Measurements from ENCODE around the gene IQGAP2.

The IQGAP2 gene

GRCh38 chr5:76709762-76710161 is 306.7 kb downstream of the IQGAP2 start:
- ChIA-PET POLR2A (no interaction called here), CTCF (interaction anchor here (0.7 to 2.7 kb wide), 2 partner anchors 65 to 296 kb away, joined by 3 to 13 read pairs; no protein-coding TSS in a partner anchor)
- no peaks in the 10 kb centered on the region for H3K9me3 ChIP-seq (ENCODE audit: control insufficient read depth, insufficient read depth, low read depth, low read length)
- H3K4me3 ChIP-seq (ENCODE audit: low read depth, low read length) = no peak overlapping the region
- H3K36me3 ChIP-seq (ENCODE audit: control insufficient read depth in 2 of 2, insufficient read depth in 1 of 2, low read length in 2 of 2) = no peaks in the 10 kb centered on the region
- peaks cover 10% of the 10 kb centered on the region; the same call in 1 of the 2 replicates for H3K4me1 ChIP-seq (ENCODE audit: control insufficient read depth, insufficient read depth, low read length)
- H3K27ac ChIP-seq (ENCODE audit: extremely low read depth, low read depth, low read length) = no peak overlapping the region
- TF ChIP-seq CTCF (tag by site-specific recombination; IDR thresholded peaks at IDR 0.05) (no peak), ZNF292 (tag by site-specific recombination; IDR thresholded peaks at IDR 0.05; ENCODE audit: borderline replicate concordance, low read depth) (no peak), KLF8 (tag by site-specific recombination; IDR thresholded peaks at IDR 0.05) (peak; percentile 57; the same call in 1 of the 2 replicates), ZNF704 (tag by site-specific recombination; IDR thresholded peaks at IDR 0.05) (no peak), ZNF362 (tag by site-specific recombination; IDR thresholded peaks at IDR 0.05) (0 out of 2 replicates have a peak, but pooled peaks have one; percentile 12), ZBTB21 (tag by site-specific recombination; IDR thresholded peaks at IDR 0.05) (peak; percentile 53; the same call in 1 of the 2 replicates), HOXD13 (CRISPR knock-in tag; IDR thresholded peaks at IDR 0.05; ENCODE audit: borderline replicate concordance) (peak; percentile 72; the same call in 1 of the 2 replicates), ZNF350 (tag by site-specific recombination; IDR thresholded peaks at IDR 0.05) (no peak), ZNF18 (tag by site-specific recombination; IDR thresholded peaks at IDR 0.05) (0 out of 2 replicates have a peak, but pooled peaks have one; percentile 30), RBAK (tag by site-specific recombination; IDR thresholded peaks at IDR 0.05) (no peak), ZNF426 (tag by site-specific recombination; IDR thresholded peaks at IDR 0.05) (no peak), ZNF112 (tag by site-specific recombination; IDR thresholded peaks at IDR 0.05) (no peak), ZBTB11 (tag by site-specific recombination; conservative IDR thresholded peaks at IDR 0.05; ENCODE audit: low read depth) (no peak), GLI2 (tag by site-specific recombination; IDR thresholded peaks at IDR 0.05; ENCODE audit: borderline replicate concordance, low read depth) (peak; percentile 82; the same call in 1 of the 2 replicates), FEZF1 (tag by site-specific recombination; IDR thresholded peaks at IDR 0.05) (peak; percentile 69), ZNF184 (tag by site-specific recombination; IDR thresholded peaks at IDR 0.05) (no peak), ZNF133 (tag by site-specific recombination; IDR thresholded peaks at IDR 0.05) (no peak), ZEB2 (tag by site-specific recombination; IDR thresholded peaks at IDR 0.05) (peak; percentile 86), OSR2 (tag by site-specific recombination; IDR thresholded peaks at IDR 0.05) (peak; percentile 70), ZSCAN23 (tag by site-specific recombination; IDR thresholded peaks at IDR 0.05) (no peak), SP7 (tag by site-specific recombination; IDR thresholded peaks at IDR 0.05) (peak; percentile 100), REPIN1 (tag by site-specific recombination; IDR thresholded peaks at IDR 0.05; ENCODE audit: low read depth) (no peak), PRDM6 (tag by site-specific recombination; IDR thresholded peaks at IDR 0.05) (peak; percentile 89), ZNF529 (tag by site-specific recombination; IDR thresholded peaks at IDR 0.05; ENCODE audit: insufficient replicate concordance) (no peak), ZNF394 (tag by site-specific recombination; IDR thresholded peaks at IDR 0.05; ENCODE audit: borderline replicate concordance) (peak; percentile 44; the same call in 1 of the 2 replicates), INSM2 (tag by site-specific recombination; IDR thresholded peaks at IDR 0.05) (peak; percentile 81)

All from HEK293 (cell line).